Stomach smooth muscle (tissue), 2 donors: ENCODE measurements around the gene ZBTB4.

Source experiments
- H3K27ac ChIP-seq: one replicate; pipeline ENCODE4 v1.7.0; 2013; ENCODE audit warnings: mild to moderate bottlenecking, low read length, inconsistent platforms
- H3K27me3 ChIP-seq, 2 donors: one replicate each; pipeline ENCODE4 v1.7.0; 2013; ENCODE audit warnings: low read length in 2 of 2; ENCODE audit not compliant: insufficient read depth in 2 of 2, control insufficient read depth in 1 of 2
- H3K36me3 ChIP-seq, 2 donors: one replicate each; pipeline ENCODE4 v1.7.0; 2013; ENCODE audit warnings: low read length in 2 of 2; ENCODE audit not compliant: control insufficient read depth in 2 of 2, insufficient read depth in 2 of 2
- H3K4me1 ChIP-seq: one replicate; pipeline ENCODE4 v1.7.0; 2013; ENCODE audit warnings: low read length; ENCODE audit not compliant: control insufficient read depth, insufficient read depth
- H3K4me3 ChIP-seq, 2 donors: one replicate each; pipeline ENCODE4 v1.7.0; 2013; ENCODE audit warnings: low read length in 2 of 2
- H3K9ac ChIP-seq, 2 donors: one replicate each; pipeline ENCODE4 v1.7.0; 2013; ENCODE audit warnings: low read length in 2 of 2, mild to moderate bottlenecking in 1 of 2
- H3K9me3 ChIP-seq, 2 donors: one replicate each; pipeline ENCODE4 v1.7.0; 2013; ENCODE audit warnings: low read length in 2 of 2; ENCODE audit not compliant: control insufficient read depth in 2 of 2
- donor health status: healthy.
- donor health status: Pancreatic carcinoma.

The ZBTB4 gene

GRCh38 chr17:7418472-7419152 lies 60.8 kb downstream of the ZBTB4 start:
- H3K27ac ChIP-seq, result no peak overlapping the region
- no peaks in the 10 kb centered on the region for H3K27me3 ChIP-seq

GRCh38 chr17:7417056-7417655 lies 62.3 kb downstream of the ZBTB4 start:
- no peaks in the 10 kb centered on the region for H3K4me1 ChIP-seq
- no peaks in the 10 kb centered on the region for H3K9me3 ChIP-seq
- H3K27me3 ChIP-seq, result no peaks in the 10 kb centered on the region
- H3K4me3 ChIP-seq, result no peak overlapping the region
- no peak overlapping the region for H3K9ac ChIP-seq
- H3K36me3 ChIP-seq, result peaks cover 7 to 8% of the 10 kb centered on the region in 2 donors
- no peak overlapping the region for H3K27ac ChIP-seq

More at GRCh38 chr17:7418472-7419152, 60.8 kb downstream of the ZBTB4 start:
- Histone ChIP-seq H3K4me1 (no peaks in the 10 kb centered on the region), H3K9ac (no peak overlapping the region), H3K9me3 (no peaks in the 10 kb centered on the region), H3K36me3 (peaks cover 7 to 8% of the 10 kb centered on the region in 2 donors), H3K4me3 (no peak overlapping the region)

- no peaks in the 10 kb centered on the region for H3K4me1 ChIP-seq
- no peak overlapping the region for H3K27ac ChIP-seq
- H3K4me3 ChIP-seq, result no peak overlapping the region
- H3K27me3 ChIP-seq, result no peaks in the 10 kb centered on the region
- H3K36me3 ChIP-seq, result peaks cover 7 to 8% of the 10 kb centered on the region in 2 donors
- H3K9ac ChIP-seq, result no peak overlapping the region
- H3K9me3 ChIP-seq, result no peaks in the 10 kb centered on the region
Measured at GRCh38 chr17:7416323-7416722, 63.1 kb downstream of the ZBTB4 start.

- Histone ChIP-seq H3K9me3 (no peaks in the 10 kb centered on the region), H3K4me3 (no peak overlapping the region), H3K9ac (no peak overlapping the region), H3K27me3 (no peaks in the 10 kb centered on the region), H3K27ac (no peak overlapping the region), H3K4me1 (no peaks in the 10 kb centered on the region), H3K36me3 (peaks cover 7 to 8% of the 10 kb centered on the region in 2 donors)
Measured at GRCh38 chr17:7415784-7416183, 63.6 kb downstream of the ZBTB4 start.

- no peak overlapping the region for H3K4me3 ChIP-seq
- no peaks in the 10 kb centered on the region for H3K9me3 ChIP-seq
- no peaks in the 10 kb centered on the region for H3K4me1 ChIP-seq
- H3K9ac ChIP-seq, result no peak overlapping the region
- H3K27me3 ChIP-seq, result no peaks in the 10 kb centered on the region
- no peak overlapping the region for H3K27ac ChIP-seq
- H3K36me3 ChIP-seq, result peaks cover 10 to 12% of the 10 kb centered on the region in 2 donors
Measured at GRCh38 chr17:7414837-7415236, 64.6 kb downstream of the ZBTB4 start.

- Histone ChIP-seq H3K36me3 (peaks cover 16 to 20% of the 10 kb centered on the region in 2 donors), H3K4me1 (no peaks in the 10 kb centered on the region), H3K9ac (no peak overlapping the region), H3K9me3 (no peaks in the 10 kb centered on the region), H3K27me3 (no peaks in the 10 kb centered on the region), H3K4me3 (no peak overlapping the region), H3K27ac (no peak overlapping the region)
Measured at GRCh38 chr17:7413346-7413985, 66.0 kb downstream of the ZBTB4 start.

- no peaks in the 10 kb centered on the region for H3K9me3 ChIP-seq
- peaks cover 16 to 18% of the 10 kb centered on the region in 2 donors for H3K36me3 ChIP-seq
- H3K9ac ChIP-seq, result no peak overlapping the region
- no peaks in the 10 kb centered on the region for H3K4me1 ChIP-seq
- no peaks in the 10 kb centered on the region for H3K27me3 ChIP-seq
- no peak overlapping the region for H3K4me3 ChIP-seq
- H3K27ac ChIP-seq, result no peak overlapping the region
Measured at GRCh38 chr17:7411427-7411750, 68.0 kb downstream of the ZBTB4 start.

GRCh38 chr17:7410634-7411426 lies 68.6 kb downstream of the ZBTB4 start:
- H3K36me3 ChIP-seq, result peaks cover 16 to 18% of the 10 kb centered on the region in 2 donors
- H3K9me3 ChIP-seq, result no peaks in the 10 kb centered on the region
- no peak overlapping the region for H3K9ac ChIP-seq
- H3K4me3 ChIP-seq, result no peak overlapping the region
- no peaks in the 10 kb centered on the region for H3K27me3 ChIP-seq
- no peak overlapping the region for H3K27ac ChIP-seq
- H3K4me1 ChIP-seq, result peaks cover 3% of the 10 kb centered on the region

GRCh38 chr17:7409716-7410115 lies 69.7 kb downstream of the ZBTB4 start:
- Histone ChIP-seq H3K4me3 (no peak overlapping the region), H3K36me3 (peaks cover 9 to 13% of the 10 kb centered on the region in 2 donors), H3K27me3 (no peaks in the 10 kb centered on the region), H3K4me1 (peaks cover 8% of the 10 kb centered on the region), H3K9me3 (no peaks in the 10 kb centered on the region), H3K9ac (no peak overlapping the region), H3K27ac (no peak overlapping the region)
